Measurements from ENCODE around the gene LYPD6B. TPM values are rescaled to one million over a fixed set of nuclear protein-coding genes. Genes with fewer than 3 reads are reported as not detected.

The LYPD6B gene
- total RNA-seq, 4 donors from 2014 or later: 70.2 to 96.6 (median 74.2) TPM

DNA sequence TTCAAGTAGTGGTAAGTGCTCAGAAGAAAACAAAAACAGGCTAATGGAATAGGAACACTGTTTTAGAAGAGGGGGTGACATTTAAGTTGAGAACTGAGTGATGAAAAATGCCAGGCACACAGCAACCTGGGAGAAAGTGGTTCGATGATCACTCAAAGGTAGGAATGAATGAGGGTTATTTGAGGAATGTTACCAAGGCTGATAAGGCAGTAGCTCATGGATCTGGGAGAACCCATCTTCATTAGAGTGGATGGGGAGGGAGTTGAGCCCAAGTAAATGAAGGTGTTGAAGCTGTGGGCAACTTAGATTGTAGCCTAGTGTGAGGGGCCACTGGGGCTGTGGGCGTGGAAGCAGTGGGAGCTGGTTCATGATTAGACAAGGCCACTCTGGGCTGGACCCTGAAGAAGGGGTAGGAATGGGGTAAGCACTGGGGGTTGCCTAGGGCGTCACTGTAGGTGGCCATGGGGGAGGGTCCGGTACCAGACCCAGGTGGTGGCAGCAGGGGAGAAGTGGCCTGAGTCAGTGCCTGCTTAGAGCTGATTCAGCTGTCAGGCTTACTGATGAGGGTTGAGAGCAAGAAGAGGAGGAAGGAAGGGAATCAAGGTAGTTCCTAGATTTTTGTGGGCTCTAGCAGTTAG lies 22.5 kb upstream of the LYPD6B start:
- peak in 1 of 2 donors; percentile 60 for DNase-seq (ENCODE audit: low spot score in 2 of 2)
- intact Hi-C loops (cut with DNase I; ENCODE audit: low total_unique reads): loop anchor here (5.0 to 10.0 kb wide), 2 partner anchors 299 to 546 kb away; no protein-coding TSS in a partner anchor
- TF ChIP-seq, protein P1, sequence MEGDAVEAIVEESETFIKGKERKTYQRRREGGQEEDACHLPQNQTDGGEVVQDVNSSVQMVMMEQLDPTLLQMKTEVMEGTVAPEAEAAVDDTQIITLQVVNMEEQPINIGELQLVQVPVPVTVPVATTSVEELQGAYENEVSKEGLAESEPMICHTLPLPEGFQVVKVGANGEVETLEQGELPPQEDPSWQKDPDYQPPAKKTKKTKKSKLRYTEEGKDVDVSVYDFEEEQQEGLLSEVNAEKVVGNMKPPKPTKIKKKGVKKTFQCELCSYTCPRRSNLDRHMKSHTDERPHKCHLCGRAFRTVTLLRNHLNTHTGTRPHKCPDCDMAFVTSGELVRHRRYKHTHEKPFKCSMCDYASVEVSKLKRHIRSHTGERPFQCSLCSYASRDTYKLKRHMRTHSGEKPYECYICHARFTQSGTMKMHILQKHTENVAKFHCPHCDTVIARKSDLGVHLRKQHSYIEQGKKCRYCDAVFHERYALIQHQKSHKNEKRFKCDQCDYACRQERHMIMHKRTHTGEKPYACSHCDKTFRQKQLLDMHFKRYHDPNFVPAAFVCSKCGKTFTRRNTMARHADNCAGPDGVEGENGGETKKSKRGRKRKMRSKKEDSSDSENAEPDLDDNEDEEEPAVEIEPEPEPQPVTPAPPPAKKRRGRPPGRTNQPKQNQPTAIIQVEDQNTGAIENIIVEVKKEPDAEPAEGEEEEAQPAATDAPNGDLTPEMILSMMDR (IDR thresholded peaks at IDR 0.05): no peak
- TF ChIP-seq POLR2A (IDR thresholded peaks at IDR 0.05): no peak
- H3K4me3 ChIP-seq (ENCODE audit: low read depth, poor library complexity, severe bottlenecking): no peak overlapping the region
- whole genome bisulfite sequencing, 2 donors: 96 to 97% methylated on average over 4 of the region's 4 CpGs

DNA sequence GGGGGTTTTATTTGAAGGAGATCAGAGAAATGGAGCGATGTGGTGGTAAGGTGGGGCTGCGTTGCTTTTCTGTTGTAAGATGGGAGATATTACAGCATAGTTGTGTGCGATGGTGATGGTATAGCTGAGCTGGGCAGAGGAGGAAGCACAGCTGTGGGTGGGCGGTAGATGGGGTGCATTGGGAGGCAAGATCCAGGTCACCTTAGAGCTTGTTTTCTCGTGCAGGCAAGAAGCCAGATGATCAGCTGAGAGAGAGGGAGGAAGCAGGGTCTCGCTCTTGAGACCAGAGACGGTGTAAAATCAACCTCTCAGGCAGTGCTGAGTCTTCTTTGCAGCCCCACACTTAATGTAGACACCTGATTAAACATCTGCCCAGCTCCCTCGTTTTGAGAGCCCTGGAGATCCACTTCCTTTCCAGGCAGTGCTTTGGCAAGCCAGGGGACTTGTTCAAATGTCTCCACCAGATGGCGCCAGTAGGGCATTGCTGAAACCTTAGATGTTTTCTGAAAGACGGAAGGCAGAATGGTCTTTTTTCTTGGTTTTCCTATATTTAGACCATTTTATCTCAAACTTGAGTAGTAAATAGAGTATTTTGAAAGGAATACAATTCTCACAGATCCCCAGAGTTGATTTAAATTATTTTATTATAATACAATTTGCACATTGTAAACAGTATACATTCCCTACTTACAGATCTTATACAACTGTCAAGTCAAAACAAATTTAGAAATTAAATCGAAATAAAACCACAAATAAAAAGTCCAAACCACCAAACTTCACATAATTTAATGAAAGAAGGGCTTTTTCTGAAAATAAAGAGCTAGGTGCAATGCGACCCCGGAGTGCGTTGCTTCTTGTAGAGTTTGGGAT lies 21.1 kb upstream of the LYPD6B start:
- H3K4me3 ChIP-seq (ENCODE audit: low read depth, poor library complexity, severe bottlenecking): no peak overlapping the region
- peak; percentile 76 to 90 for DNase-seq (ENCODE audit: low spot score in 2 of 2)
- 48 to 51% methylated on average over 14 of the region's 14 CpGs for WGBS, 2 donors
- intact Hi-C loops (cut with DNase I; ENCODE audit: low total_unique reads): loop anchor here (5.0 to 10.0 kb wide), 2 partner anchors 297 to 545 kb away; no protein-coding TSS in a partner anchor
- TF ChIP-seq, protein P1 (IDR thresholded peaks at IDR 0.05): peak in 1 of 3 donors; percentile 66
- TF ChIP-seq POLR2A (IDR thresholded peaks at IDR 0.05): no peak

DNA sequence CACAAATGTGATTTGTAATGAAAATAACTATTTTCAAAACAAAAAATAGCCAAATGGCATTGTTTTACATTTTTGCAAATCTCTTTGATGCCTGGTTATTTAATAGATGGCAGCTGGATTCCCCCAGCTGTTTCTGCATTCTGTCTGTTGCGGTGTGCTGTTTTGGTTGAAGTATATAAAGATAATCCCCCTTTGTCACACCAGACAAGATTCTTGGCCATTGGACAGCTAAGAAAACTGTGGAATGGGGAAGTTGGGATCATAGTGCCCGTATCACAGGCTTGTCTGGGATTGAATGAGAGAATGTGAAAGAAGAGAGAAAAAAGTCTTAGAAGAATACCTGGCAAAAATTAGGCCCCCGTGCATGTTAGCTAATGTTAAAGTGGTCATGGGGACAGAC lies 19.5 kb upstream of the LYPD6B start:
- TF ChIP-seq POLR2A (IDR thresholded peaks at IDR 0.05): no peak
- TF ChIP-seq, protein P1 (IDR thresholded peaks at IDR 0.05): no peak
- WGBS, 2 donors: 73 to 83% methylated on average over 3 of the region's 3 CpGs
- intact Hi-C loops (cut with DNase I; ENCODE audit: low total_unique reads): loop anchor here (5.0 to 10.0 kb wide), 2 partner anchors 296 to 543 kb away; no protein-coding TSS in a partner anchor

DNA sequence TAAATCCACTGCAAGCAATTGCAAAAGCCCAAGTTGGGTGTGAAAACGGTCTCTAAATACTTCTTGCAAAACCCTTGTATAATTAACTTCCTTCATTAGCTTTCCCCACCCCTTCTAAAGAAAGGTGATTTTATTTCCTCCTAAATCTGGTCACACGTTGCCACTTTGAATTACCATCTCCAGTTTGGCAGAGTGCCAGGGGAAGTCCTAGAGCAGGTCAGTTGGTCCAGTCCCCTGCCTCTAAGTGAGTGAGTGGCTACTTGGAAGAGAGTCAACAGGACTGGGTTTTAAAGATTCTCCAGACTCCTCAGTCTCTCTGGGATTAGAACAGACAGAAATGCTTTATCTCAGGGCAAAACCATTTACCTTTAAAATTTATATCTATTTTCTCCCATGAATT lies 18.7 kb upstream of the LYPD6B start:
- peak in 1 of 2 donors; percentile 25 for DNase-seq (ENCODE audit: low spot score in 2 of 2)
- H3K4me3 ChIP-seq (ENCODE audit: low read depth, poor library complexity, severe bottlenecking): no peak overlapping the region
- WGBS, 2 donors: 37 to 44% methylated on average over 2 of the region's 2 CpGs
- TF ChIP-seq, protein P1 (IDR thresholded peaks at IDR 0.05): no peak
- TF ChIP-seq POLR2A (IDR thresholded peaks at IDR 0.05): no peak
- intact Hi-C loops (cut with DNase I; ENCODE audit: low total_unique reads): loop anchor here (5.0 to 10.0 kb wide), 2 partner anchors 295 to 543 kb away; no protein-coding TSS in a partner anchor

More for the DNA sequence above, 19.5 kb upstream of the LYPD6B start:
- H3K4me3 ChIP-seq (ENCODE audit: low read depth, poor library complexity, severe bottlenecking): no peak overlapping the region
- DNase-seq (ENCODE audit: low spot score in 2 of 2): no peak

DNA sequence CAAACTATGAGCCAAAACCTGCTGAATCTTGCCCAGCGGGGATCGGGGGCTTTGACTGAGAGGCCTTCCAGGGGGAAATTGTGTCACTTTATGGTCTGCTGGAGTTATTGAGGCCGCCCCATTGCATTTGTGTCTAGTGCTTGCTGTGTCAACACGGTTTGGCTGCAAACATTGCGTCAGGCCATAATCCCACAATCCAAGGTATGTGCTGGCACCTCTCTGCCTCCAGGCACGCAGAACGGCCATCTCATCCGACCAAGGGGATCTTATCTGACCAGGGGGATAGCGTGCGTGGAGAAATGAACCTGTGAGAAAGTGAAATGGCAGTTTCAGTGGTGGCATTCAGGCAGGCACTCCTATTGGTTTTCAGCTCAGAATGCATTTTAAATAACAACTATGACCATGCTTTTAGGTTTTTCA lies 18.1 kb upstream of the LYPD6B start:
- 84 to 96% methylated on average over 10 of the region's 10 CpGs for WGBS, 2 donors
- DNase-seq (ENCODE audit: low spot score in 2 of 2): peak in 1 of 2 donors; percentile 76
- no peak for TF ChIP-seq POLR2A (IDR thresholded peaks at IDR 0.05)
- TF ChIP-seq, protein P1 (IDR thresholded peaks at IDR 0.05): no peak
- intact Hi-C loops (cut with DNase I; ENCODE audit: low total_unique reads): no loop called here
- H3K4me3 ChIP-seq (ENCODE audit: low read depth, poor library complexity, severe bottlenecking): no peak overlapping the region

Measured in lower leg skin (tissue), 4 donors.